ENCODE measurements around the gene IL31RA.

IL31RA gene

DNA sequence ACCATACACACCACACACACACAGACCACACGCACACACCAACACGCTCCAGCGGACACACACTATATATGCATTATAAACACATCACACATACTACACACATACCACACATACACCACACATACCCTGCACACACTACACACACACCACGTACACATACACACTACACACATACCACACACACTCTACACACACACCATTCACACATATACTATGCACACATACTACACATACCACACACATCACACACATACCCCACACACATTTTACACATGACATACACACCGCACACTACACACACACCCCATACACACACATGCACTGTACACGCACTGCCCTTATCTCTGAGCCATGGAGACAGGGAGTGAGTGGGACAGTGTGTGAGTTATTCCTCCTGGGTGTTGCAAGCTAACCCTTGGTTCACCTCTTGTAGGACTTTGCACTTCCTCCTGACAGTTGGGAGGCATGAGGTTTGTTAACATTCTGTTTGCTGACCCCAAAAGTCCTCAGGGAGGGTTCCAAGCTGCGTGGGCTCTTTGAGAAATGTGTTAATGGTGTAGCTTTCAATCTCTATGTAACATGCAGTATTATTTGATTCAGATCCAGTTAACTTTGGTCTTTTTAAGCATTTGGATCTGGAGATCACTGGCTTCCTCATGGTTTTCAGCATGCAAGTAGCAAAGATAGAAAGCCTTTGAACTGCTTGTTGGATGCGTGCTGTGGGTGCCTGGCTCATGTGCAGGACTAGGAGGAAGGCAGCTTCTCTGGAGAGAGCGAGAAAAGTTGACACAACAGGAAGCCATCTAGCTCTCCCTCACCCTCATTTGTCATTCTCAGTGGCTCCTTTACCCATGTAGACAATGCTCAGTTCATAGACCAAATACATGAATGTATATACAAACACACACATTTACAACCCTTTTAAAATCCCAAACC is 13.7 kb downstream of the IL31RA start:
- ATAC-seq (replicated peaks; ENCODE audit: extremely low read depth, poor library complexity, severe bottlenecking) (peak; percentile 14), DNase-seq (ENCODE audit: low spot score in 2 of 2) (no peak)
- no peaks in the 10 kb centered on the region for H3K27me3 Mint-ChIP-seq
- no peaks in the 10 kb centered on the region for H3K9me3 Mint-ChIP-seq
- no peak overlapping the region for H3K27ac Mint-ChIP-seq (ENCODE audit: low read depth)
- no peaks in the 10 kb centered on the region for H3K4me1 Mint-ChIP-seq
- no peak overlapping the region for H3K4me3 Mint-ChIP-seq
- H3K36me3 Mint-ChIP-seq (ENCODE audit: insufficient read depth), result no peaks in the 10 kb centered on the region

DNA sequence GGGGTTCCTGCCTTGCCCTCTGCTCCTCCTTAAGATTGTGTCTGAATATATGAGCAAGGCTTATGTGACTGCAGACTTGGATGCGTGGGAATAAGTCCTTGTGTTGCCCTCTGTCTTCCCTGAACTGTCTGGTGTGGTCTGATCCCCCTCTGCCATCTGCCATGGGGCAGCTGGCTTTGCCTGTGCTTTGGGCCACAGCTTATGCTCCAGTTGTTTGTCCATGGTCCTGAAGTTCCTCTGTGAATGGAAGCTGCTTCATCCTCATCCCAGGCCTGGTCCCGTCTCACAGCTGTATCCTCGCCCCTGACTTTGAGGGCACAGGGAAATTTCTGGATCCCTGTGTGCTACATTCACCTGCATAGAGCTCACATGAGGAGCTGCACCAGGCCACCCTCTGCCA is 14.7 kb downstream of the IL31RA start:
- no peaks in the 10 kb centered on the region for H3K4me1 Mint-ChIP-seq
- no peak overlapping the region for H3K4me3 Mint-ChIP-seq
- H3K27ac Mint-ChIP-seq (ENCODE audit: low read depth), result no peak overlapping the region

GRCh38 chr5:55866485-55866884 is 15.3 kb downstream of the IL31RA start:
- DNase-seq (ENCODE audit: low spot score in 2 of 2), result no peak
- no peak overlapping the region for H3K4me3 Mint-ChIP-seq
- H3K4me1 Mint-ChIP-seq, result no peaks in the 10 kb centered on the region
- H3K9me3 Mint-ChIP-seq, result no peaks in the 10 kb centered on the region
- H3K27ac Mint-ChIP-seq (ENCODE audit: low read depth), result no peak overlapping the region
- no peaks in the 10 kb centered on the region for H3K36me3 Mint-ChIP-seq (ENCODE audit: insufficient read depth)
- ATAC-seq (replicated peaks; ENCODE audit: extremely low read depth, poor library complexity, severe bottlenecking), result no peak
- H3K27me3 Mint-ChIP-seq, result no peaks in the 10 kb centered on the region

More for the DNA sequence above, 14.7 kb downstream of the IL31RA start:
- Mint-ChIP-seq H3K27me3 (no peaks in the 10 kb centered on the region), H3K9me3 (no peaks in the 10 kb centered on the region), H3K36me3 (ENCODE audit: insufficient read depth) (no peaks in the 10 kb centered on the region)
- DNase-seq (ENCODE audit: low spot score in 2 of 2) (no peak), ATAC-seq (replicated peaks; ENCODE audit: extremely low read depth, poor library complexity, severe bottlenecking) (no peak)

GRCh38 chr5:55866934-55867333 is 15.8 kb downstream of the IL31RA start:
- no peak for DNase-seq (ENCODE audit: low spot score in 2 of 2)
- Mint-ChIP-seq H3K4me1 (no peaks in the 10 kb centered on the region), H3K9me3 (no peaks in the 10 kb centered on the region), H3K27ac (ENCODE audit: low read depth) (no peak overlapping the region), H3K4me3 (no peak overlapping the region), H3K36me3 (ENCODE audit: insufficient read depth) (no peaks in the 10 kb centered on the region), H3K27me3 (no peaks in the 10 kb centered on the region)
- ATAC-seq (replicated peaks; ENCODE audit: extremely low read depth, poor library complexity, severe bottlenecking), result no peak

DNA sequence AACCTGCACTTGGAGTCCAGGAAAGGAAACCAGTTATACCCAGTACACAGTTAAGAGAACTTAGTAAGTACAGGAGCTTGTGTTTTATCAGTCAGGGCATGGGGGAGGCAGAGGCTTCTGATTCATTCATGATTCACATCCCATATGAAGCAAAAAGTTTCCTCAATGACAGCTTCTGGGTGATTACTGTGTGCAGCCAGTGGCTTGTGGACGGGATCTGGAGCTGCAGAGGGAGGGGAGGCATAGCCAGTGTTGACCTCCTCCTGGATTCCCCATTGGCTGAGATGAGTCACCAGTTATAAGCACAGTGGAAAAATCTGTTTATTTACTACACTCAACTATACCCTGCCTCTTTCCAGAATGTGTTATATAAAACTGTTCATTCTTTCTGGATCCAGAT is 17.7 kb downstream of the IL31RA start:
- no peak overlapping the region for H3K27ac Mint-ChIP-seq (ENCODE audit: low read depth)
- no peaks in the 10 kb centered on the region for H3K9me3 Mint-ChIP-seq
- no peak for DNase-seq (ENCODE audit: low spot score in 2 of 2)
- H3K27me3 Mint-ChIP-seq, result no peaks in the 10 kb centered on the region
- no peaks in the 10 kb centered on the region for H3K4me1 Mint-ChIP-seq
- H3K4me3 Mint-ChIP-seq, result no peak overlapping the region
- ATAC-seq (replicated peaks; ENCODE audit: extremely low read depth, poor library complexity, severe bottlenecking), result no peak
- no peaks in the 10 kb centered on the region for H3K36me3 Mint-ChIP-seq (ENCODE audit: insufficient read depth)

- ATAC-seq (replicated peaks; ENCODE audit: extremely low read depth, poor library complexity, severe bottlenecking) (no peak), DNase-seq (ENCODE audit: low spot score in 2 of 2) (no peak)
- no peak overlapping the region for H3K27ac Mint-ChIP-seq (ENCODE audit: low read depth)
- no peaks in the 10 kb centered on the region for H3K4me1 Mint-ChIP-seq
- no peaks in the 10 kb centered on the region for H3K27me3 Mint-ChIP-seq
- H3K9me3 Mint-ChIP-seq, result no peaks in the 10 kb centered on the region
- no peak overlapping the region for H3K4me3 Mint-ChIP-seq
- no peaks in the 10 kb centered on the region for H3K36me3 Mint-ChIP-seq (ENCODE audit: insufficient read depth)
These were observed 18.7 kb downstream of the IL31RA start for GRCh38 chr5:55869847-55870246.

- Mint-ChIP-seq H3K27me3 (no peaks in the 10 kb centered on the region), H3K4me1 (no peaks in the 10 kb centered on the region), H3K27ac (ENCODE audit: low read depth) (no peak overlapping the region), H3K4me3 (no peak overlapping the region), H3K9me3 (no peaks in the 10 kb centered on the region), H3K36me3 (ENCODE audit: insufficient read depth) (no peaks in the 10 kb centered on the region)
- DNase-seq (ENCODE audit: low spot score in 2 of 2) (no peak), ATAC-seq (replicated peaks; ENCODE audit: extremely low read depth, poor library complexity, severe bottlenecking) (no peak)
These were observed 22.1 kb downstream of the IL31RA start for GRCh38 chr5:55873234-55873633.

DNA sequence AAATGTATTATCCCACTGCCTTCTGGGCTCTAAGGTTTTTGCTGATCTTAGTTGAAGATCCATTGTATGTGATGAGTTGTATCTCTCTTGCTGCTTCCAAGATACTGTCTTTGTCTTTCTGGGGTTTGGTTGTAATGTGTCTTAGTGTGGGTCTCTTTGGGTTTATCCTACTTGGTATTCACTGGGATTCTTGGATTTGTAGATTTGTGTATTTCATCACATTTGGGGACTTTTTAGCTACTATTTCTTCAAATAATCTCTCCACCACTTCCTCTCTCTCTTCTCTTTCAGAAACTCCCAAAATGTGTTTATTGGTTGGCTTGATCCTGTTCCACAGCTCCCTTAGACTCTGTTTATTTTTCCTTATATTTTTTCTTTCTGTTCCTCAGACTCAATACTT is 26.5 kb downstream of the IL31RA start:
- Mint-ChIP-seq H3K4me1 (no peaks in the 10 kb centered on the region), H3K36me3 (ENCODE audit: insufficient read depth) (no peaks in the 10 kb centered on the region), H3K27ac (ENCODE audit: low read depth) (no peak overlapping the region), H3K4me3 (no peak overlapping the region), H3K27me3 (no peaks in the 10 kb centered on the region), H3K9me3 (no peaks in the 10 kb centered on the region)
- no peak for ATAC-seq (replicated peaks; ENCODE audit: extremely low read depth, poor library complexity, severe bottlenecking)
- no peak for DNase-seq (ENCODE audit: low spot score in 2 of 2)

GRCh38 chr5:55880453-55880852 is 29.3 kb downstream of the IL31RA start:
- Mint-ChIP-seq H3K27ac (ENCODE audit: low read depth) (no peak overlapping the region), H3K4me1 (no peaks in the 10 kb centered on the region)
- ATAC-seq (replicated peaks; ENCODE audit: extremely low read depth, poor library complexity, severe bottlenecking), result no peak

GRCh38 chr5:55885359-55885758 is 34.2 kb downstream of the IL31RA start:
- Mint-ChIP-seq H3K27ac (ENCODE audit: low read depth) (no peak overlapping the region), H3K4me3 (no peak overlapping the region), H3K36me3 (ENCODE audit: insufficient read depth) (peaks cover 2% of the 10 kb centered on the region), H3K27me3 (peaks cover 14% of the 10 kb centered on the region), H3K4me1 (no peaks in the 10 kb centered on the region), H3K9me3 (no peaks in the 10 kb centered on the region)
- ATAC-seq (replicated peaks; ENCODE audit: extremely low read depth, poor library complexity, severe bottlenecking) (no peak), DNase-seq (ENCODE audit: low spot score in 2 of 2) (no peak)

More at GRCh38 chr5:55880453-55880852, 29.3 kb downstream of the IL31RA start:
- peaks cover 8% of the 10 kb centered on the region for H3K27me3 Mint-ChIP-seq
- no peaks in the 10 kb centered on the region for H3K36me3 Mint-ChIP-seq (ENCODE audit: insufficient read depth)
- no peak overlapping the region for H3K4me3 Mint-ChIP-seq
- H3K9me3 Mint-ChIP-seq, result no peaks in the 10 kb centered on the region
- DNase-seq (ENCODE audit: low spot score in 2 of 2), result no peak

DNA sequence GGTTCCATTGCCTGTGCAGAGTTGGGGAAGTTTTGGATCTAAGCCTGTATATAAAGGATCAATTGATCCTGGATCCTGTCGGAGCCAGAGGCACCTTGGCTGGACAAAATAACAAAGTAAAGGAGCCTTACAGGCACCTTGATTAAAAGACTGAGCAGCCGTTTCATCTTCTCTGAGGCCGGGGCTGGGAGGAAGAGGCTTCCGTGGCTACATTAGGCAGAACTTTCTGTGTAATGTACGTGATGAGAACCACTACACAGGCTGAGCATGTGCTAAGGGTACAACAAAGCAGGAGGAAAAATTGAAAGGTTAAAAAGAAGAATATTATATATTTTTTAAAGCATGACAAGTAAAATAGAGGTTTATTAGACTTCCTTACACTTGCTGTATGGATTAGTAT is 37.0 kb downstream of the IL31RA start:
- H3K27me3 Mint-ChIP-seq, result peaks cover 14% of the 10 kb centered on the region
- H3K36me3 Mint-ChIP-seq (ENCODE audit: insufficient read depth), result peaks cover 2% of the 10 kb centered on the region
- no peaks in the 10 kb centered on the region for H3K4me1 Mint-ChIP-seq
- DNase-seq (ENCODE audit: low spot score in 2 of 2) (no peak), ATAC-seq (replicated peaks; ENCODE audit: extremely low read depth, poor library complexity, severe bottlenecking) (no peak)
- H3K27ac Mint-ChIP-seq (ENCODE audit: low read depth), result no peak overlapping the region
- no peaks in the 10 kb centered on the region for H3K9me3 Mint-ChIP-seq
- H3K4me3 Mint-ChIP-seq, result no peak overlapping the region

DNA sequence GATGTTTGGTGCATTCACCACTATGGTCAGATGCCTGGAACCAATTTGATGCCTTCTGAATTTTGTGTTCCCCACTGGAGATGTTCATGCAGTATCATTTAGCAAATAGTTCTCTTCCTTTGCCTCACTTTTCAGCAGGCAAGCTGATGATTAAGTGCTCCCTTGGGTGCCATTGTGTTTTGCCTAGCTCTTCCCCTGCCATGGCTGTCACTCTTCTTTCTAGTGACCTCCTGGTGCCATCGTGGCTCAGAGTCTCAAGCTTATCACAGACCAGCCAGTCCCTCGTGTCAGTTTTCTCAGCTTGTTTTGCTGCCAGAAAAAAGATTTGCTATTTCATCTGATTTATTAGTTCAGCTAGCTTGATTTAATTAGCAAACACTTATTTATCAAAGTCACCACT is 41.3 kb downstream of the IL31RA start:
- no peaks in the 10 kb centered on the region for H3K9me3 Mint-ChIP-seq

DNA sequence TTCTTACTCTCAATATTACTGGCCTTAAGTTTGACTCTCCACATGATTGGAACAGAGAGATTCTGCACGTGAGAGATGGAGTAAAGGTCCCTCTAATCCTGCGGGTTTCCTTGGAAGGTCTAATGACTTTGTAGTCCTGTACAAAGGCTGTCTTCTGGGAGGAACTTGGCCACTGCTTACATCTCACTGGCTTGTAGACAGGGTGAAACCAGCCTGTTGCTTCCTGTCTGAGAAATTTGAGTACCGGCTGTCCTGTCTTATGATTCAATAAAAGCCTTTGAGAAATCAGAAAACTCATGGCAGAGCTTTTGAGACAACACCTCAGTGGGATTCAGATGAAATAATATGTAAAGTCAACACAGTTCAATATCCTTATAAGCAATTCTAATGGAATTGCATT is 43.0 kb downstream of the IL31RA start:
- H3K27ac Mint-ChIP-seq (ENCODE audit: low read depth), result no peak overlapping the region
- H3K9me3 Mint-ChIP-seq, result no peaks in the 10 kb centered on the region
- ATAC-seq (replicated peaks; ENCODE audit: extremely low read depth, poor library complexity, severe bottlenecking), result no peak

More for the DNA sequence above, 41.3 kb downstream of the IL31RA start:
- DNase-seq (ENCODE audit: low spot score in 2 of 2) (no peak), ATAC-seq (replicated peaks; ENCODE audit: extremely low read depth, poor library complexity, severe bottlenecking) (no peak)
- Mint-ChIP-seq H3K4me1 (no peaks in the 10 kb centered on the region), H3K4me3 (no peak overlapping the region), H3K36me3 (ENCODE audit: insufficient read depth) (peaks cover 5% of the 10 kb centered on the region), H3K27ac (ENCODE audit: low read depth) (no peak overlapping the region), H3K27me3 (peaks cover 6% of the 10 kb centered on the region)

More for the DNA sequence above, 43.0 kb downstream of the IL31RA start:
- H3K4me1 Mint-ChIP-seq, result no peaks in the 10 kb centered on the region
- no peak overlapping the region for H3K4me3 Mint-ChIP-seq
- H3K27me3 Mint-ChIP-seq, result peaks cover 12% of the 10 kb centered on the region
- DNase-seq (ENCODE audit: low spot score in 2 of 2), result no peak
- peaks cover 5% of the 10 kb centered on the region for H3K36me3 Mint-ChIP-seq (ENCODE audit: insufficient read depth)

All from central memory CD8-positive, alpha-beta T cell (primary cell).